Subcutaneous adipose tissue (tissue), 4 donors: Measurements from ENCODE around the gene LENEP. TPM values are rescaled to one million over a fixed set of nuclear protein-coding genes. Genes with fewer than 3 reads are reported as not detected.

Experiments used
- CTCF ChIP-seq: fragments of 450-650 bp; IDR thresholded peaks from one replicate; pipeline ENCODE4 v1.5.1; 2016; ENCODE audit warnings: low read depth, mild to moderate bottlenecking, control low read depth, antibody characterized with exemption, moderate library complexity
- total RNA-seq, 4 donors: library from RNA; depleted of rRNA; stranded (reverse); fragments of >200 nt; gene quantifications; one replicate each; pipeline ENCODE4 v1.1.0, GENCODE V29; 2016

The LENEP gene
- total RNA-seq, 4 donors from 2014 or later: not detected

- TF ChIP-seq CTCF: no peak
Measured at GRCh38 chr1:155017041-155017945, 23.9 kb downstream of the LENEP start.

GRCh38 chr1:155017946-155018316 lies 24.5 kb downstream of the LENEP start:
- no peak for TF ChIP-seq CTCF

- TF ChIP-seq CTCF: no peak
Measured at GRCh38 chr1:155018617-155019348, 25.4 kb downstream of the LENEP start.

GRCh38 chr1:155019377-155020245 lies 26.2 kb downstream of the LENEP start:
- TF ChIP-seq CTCF: no peak

- no peak for TF ChIP-seq CTCF
Measured at GRCh38 chr1:155022136-155022926, 28.9 kb downstream of the LENEP start.

GRCh38 chr1:155022927-155023236 lies 29.5 kb downstream of the LENEP start:
- TF ChIP-seq CTCF: no peak
